C4-2B (cell line): ENCODE data around the gene RGS7.

Source experiments
- CTCF ChIP-seq: fragments of 450-650 bp; conservative IDR thresholded peaks from 2 replicates; pipeline ENCODE4 v1.5.1; 2017; ENCODE audit warnings: mild to moderate bottlenecking
- ZFX ChIP-seq: fragments of 450-650 bp; IDR thresholded peaks from 2 replicates; pipeline ENCODE4 v1.6.1; 2017

GRCh38 chr1:240813720-240814119 lies 543.3 kb downstream of the RGS7 start:
- TF ChIP-seq CTCF, result no peak
- no peak for TF ChIP-seq ZFX
